ENCODE data around the gene NOTO. TPM values are rescaled to one million over a fixed set of nuclear protein-coding genes. Genes with fewer than 3 reads are reported as not detected.

Gene NOTO
- total RNA-seq, 4 donors from 2014 or later, result not detected

DNA sequence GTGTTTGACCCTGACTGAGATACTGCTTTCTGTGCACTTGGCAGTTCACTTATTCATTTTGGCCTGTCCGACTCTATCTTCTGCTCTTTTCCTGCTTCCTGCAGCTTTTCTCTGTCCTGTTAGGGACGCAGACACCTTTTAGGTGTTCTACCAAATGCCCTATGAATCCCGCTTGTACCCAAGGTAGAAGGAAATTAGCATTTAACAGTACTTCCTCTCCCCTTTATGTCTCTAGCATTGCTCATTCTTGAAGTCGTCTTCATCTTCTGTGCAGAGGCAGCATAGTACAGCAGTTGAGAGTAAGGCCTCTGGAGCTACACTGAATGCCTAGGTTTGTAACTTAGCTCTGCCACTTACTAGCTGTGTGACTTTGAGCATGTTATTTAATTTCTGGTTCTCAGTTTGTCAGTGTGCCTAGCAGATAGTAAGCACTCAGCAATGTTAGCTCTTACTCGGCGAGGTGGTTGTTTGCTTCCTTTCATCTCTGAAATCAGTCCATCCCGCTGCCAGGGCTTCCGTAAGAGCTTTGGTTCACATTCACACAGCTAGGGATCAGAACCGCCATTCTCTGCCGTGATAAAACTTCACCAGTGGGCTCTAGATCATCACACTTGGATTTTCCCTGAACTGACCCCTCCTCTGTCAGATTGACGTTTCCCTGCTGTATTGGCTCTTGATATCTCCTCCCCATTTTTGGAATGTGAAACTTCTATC, 33.1 kb downstream of the NOTO start:
- Histone ChIP-seq H3K27me3 (no peaks in the 10 kb centered on the region), H3K36me3 (peaks cover 0 to 30% (median 0%) of the 10 kb centered on the region in 3 donors), H3K27ac (peak overlapping the region in 3 of 4 donors; percentile 91 to 95 (median 95)), H3K9me3 (no peaks in the 10 kb centered on the region), H3K4me3 (peak overlapping the region; percentile 76 to 91 (median 84)), H3K4me1 (peaks cover 12 to 69% (median 19%) of the 10 kb centered on the region in 3 donors)
- TF ChIP-seq POLR2A (IDR thresholded peaks at IDR 0.05), result no peak
- TF ChIP-seq, protein P1, sequence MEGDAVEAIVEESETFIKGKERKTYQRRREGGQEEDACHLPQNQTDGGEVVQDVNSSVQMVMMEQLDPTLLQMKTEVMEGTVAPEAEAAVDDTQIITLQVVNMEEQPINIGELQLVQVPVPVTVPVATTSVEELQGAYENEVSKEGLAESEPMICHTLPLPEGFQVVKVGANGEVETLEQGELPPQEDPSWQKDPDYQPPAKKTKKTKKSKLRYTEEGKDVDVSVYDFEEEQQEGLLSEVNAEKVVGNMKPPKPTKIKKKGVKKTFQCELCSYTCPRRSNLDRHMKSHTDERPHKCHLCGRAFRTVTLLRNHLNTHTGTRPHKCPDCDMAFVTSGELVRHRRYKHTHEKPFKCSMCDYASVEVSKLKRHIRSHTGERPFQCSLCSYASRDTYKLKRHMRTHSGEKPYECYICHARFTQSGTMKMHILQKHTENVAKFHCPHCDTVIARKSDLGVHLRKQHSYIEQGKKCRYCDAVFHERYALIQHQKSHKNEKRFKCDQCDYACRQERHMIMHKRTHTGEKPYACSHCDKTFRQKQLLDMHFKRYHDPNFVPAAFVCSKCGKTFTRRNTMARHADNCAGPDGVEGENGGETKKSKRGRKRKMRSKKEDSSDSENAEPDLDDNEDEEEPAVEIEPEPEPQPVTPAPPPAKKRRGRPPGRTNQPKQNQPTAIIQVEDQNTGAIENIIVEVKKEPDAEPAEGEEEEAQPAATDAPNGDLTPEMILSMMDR (IDR thresholded peaks at IDR 0.05), result no peak
- WGBS, 2 donors, result 55 to 63% methylated on average over 11 of the region's 11 CpGs
- intact Hi-C loops (cut with DNase I), result no loop called here
- no peak for DNase-seq

DNA sequence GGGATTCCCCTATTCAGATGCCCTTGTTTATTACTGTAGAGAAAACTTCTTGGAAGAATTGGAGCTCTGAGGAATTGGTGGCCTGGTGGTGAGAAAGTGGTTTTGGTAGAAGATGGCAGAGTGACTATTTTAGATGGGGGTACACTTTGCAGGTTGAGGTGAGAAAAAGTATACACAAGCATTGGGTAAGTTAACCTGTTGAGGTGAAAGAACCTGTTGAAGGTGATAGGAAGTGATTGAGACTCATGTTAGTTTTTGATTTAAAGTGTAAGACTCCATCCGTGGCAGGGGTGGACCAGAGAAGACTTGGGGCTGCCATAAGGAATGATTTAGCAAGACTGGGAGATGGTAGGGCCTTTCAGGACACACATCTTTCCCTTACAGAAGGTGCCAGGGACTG, 34.8 kb downstream of the NOTO start:
- Histone ChIP-seq H3K9me3 (no peaks in the 10 kb centered on the region), H3K4me3 (no peak overlapping the region), H3K27me3 (no peaks in the 10 kb centered on the region), H3K27ac (no peak overlapping the region), H3K4me1 (peaks cover 12 to 65% (median 19%) of the 10 kb centered on the region in 3 donors), H3K36me3 (peaks cover 0 to 47% (median 0%) of the 10 kb centered on the region in 3 donors)
- no peak for TF ChIP-seq POLR2A (IDR thresholded peaks at IDR 0.05)
- TF ChIP-seq, protein P1 (IDR thresholded peaks at IDR 0.05), result no peak
- no peak for DNase-seq
- WGBS, 2 donors, result 44 to 55% methylated on average over 1 of the region's 1 CpG
- intact Hi-C loops (cut with DNase I), result no loop called here

- H3K27ac ChIP-seq, result no peak overlapping the region
- H3K4me3 ChIP-seq, result no peak overlapping the region
- TF ChIP-seq, protein P1 (IDR thresholded peaks at IDR 0.05), result no peak
- no peak for TF ChIP-seq POLR2A (IDR thresholded peaks at IDR 0.05)
- intact Hi-C loops (cut with DNase I), result no loop called here
- no peaks in the 10 kb centered on the region for H3K27me3 ChIP-seq
- H3K9me3 ChIP-seq, result no peaks in the 10 kb centered on the region
- peaks cover 0 to 57% (median 6%) of the 10 kb centered on the region in 3 donors for H3K36me3 ChIP-seq
- DNase-seq, result no peak
- peaks cover 6 to 66% (median 15%) of the 10 kb centered on the region in 3 donors for H3K4me1 ChIP-seq
- WGBS, 2 donors, result 84 to 88% methylated on average over 3 of the region's 3 CpGs
These were observed 35.8 kb downstream of the NOTO start for GRCh38 chr2:73238149-73238548.

DNA sequence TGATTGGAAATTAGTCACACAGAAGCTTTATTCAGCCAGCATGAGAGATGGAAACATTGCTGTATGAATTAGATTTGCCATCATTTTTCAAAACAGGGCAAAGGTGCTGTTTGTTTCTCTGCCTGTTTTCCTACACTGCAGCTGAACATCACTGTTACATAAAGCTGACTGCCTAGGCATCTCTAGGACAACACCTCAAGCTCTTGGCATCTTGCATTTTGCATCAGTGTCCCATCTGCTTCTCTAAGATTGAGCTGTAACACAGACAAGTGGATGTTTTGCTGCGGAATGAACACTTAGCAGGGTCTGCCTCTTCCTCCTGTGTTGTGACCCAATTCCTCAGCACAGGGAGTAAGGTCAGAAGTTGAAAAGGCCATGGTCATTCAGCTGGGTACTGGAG, 36.6 kb downstream of the NOTO start:
- Histone ChIP-seq H3K4me1 (peaks cover 6 to 74% (median 18%) of the 10 kb centered on the region in 3 donors), H3K27ac (no peak overlapping the region), H3K4me3 (no peak overlapping the region), H3K36me3 (peaks cover 0 to 65% (median 7%) of the 10 kb centered on the region in 3 donors), H3K9me3 (no peaks in the 10 kb centered on the region), H3K27me3 (no peaks in the 10 kb centered on the region)
- intact Hi-C loops (cut with DNase I), result no loop called here
- 83 to 100% methylated on average over 1 of the region's 1 CpG for WGBS, 2 donors
- no peak for DNase-seq
- TF ChIP-seq, protein P1 (IDR thresholded peaks at IDR 0.05), result no peak
- TF ChIP-seq POLR2A (IDR thresholded peaks at IDR 0.05), result no peak

GRCh38 chr2:73239776-73240175, 37.4 kb downstream of the NOTO start:
- DNase-seq, result no peak
- H3K27ac ChIP-seq, result no peak overlapping the region
- H3K4me3 ChIP-seq, result no peak overlapping the region
- peaks cover 6 to 79% (median 18%) of the 10 kb centered on the region in 3 donors for H3K4me1 ChIP-seq
- H3K9me3 ChIP-seq, result no peaks in the 10 kb centered on the region
- no peaks in the 10 kb centered on the region for H3K27me3 ChIP-seq
- H3K36me3 ChIP-seq, result peaks cover 7 to 73% (median 14%) of the 10 kb centered on the region in 3 donors
- intact Hi-C loops (cut with DNase I), result no loop called here
- TF ChIP-seq, protein P1 (IDR thresholded peaks at IDR 0.05), result no peak
- no peak for TF ChIP-seq POLR2A (IDR thresholded peaks at IDR 0.05)
- 21 to 23% methylated on average over 3 of the region's 3 CpGs for WGBS, 2 donors

Data from esophagus squamous epithelium (tissue), 5 donors.